ENCODE data around the gene ADAMTSL1. TPM values are rescaled to one million over a fixed set of nuclear protein-coding genes. Genes with fewer than 3 reads are reported as not detected.

ADAMTSL1 gene
- total RNA-seq, 1 experiment from 2014 or later: 0.94 TPM

GRCh38 chr9:18544456-18544855 is 70.5 kb downstream of the ADAMTSL1 start:
- H3K9me3 Mint-ChIP-seq: 0 out of 2 replicates have a peak, but pooled peaks cover 4% of the 10 kb centered on the region
- H3K4me3 Mint-ChIP-seq: no peak overlapping the region
- POLR2A ChIA-PET: interaction anchor here (0.7 kb wide), 1 partner anchor 353 kb away, joined by 3 read pairs; no protein-coding TSS in a partner anchor
- H3K36me3 Mint-ChIP-seq: no peaks in the 10 kb centered on the region
- no peak overlapping the region for H3K27ac Mint-ChIP-seq
- no peaks in the 10 kb centered on the region for H3K27me3 Mint-ChIP-seq (ENCODE audit: low read depth)
- no peaks in the 10 kb centered on the region for H3K4me1 Mint-ChIP-seq
- no peak for TF ChIP-seq ZNF219 (CRISPR knock-in tag; IDR thresholded peaks at IDR 0.05; ENCODE audit: borderline replicate concordance)
- TF ChIP-seq ZNF416 (CRISPR knock-in tag; IDR thresholded peaks at IDR 0.05): no peak
- TF ChIP-seq RORB (CRISPR knock-in tag; IDR thresholded peaks at IDR 0.05): no peak
- no peak for TF ChIP-seq ZNF671 (CRISPR knock-in tag; IDR thresholded peaks at IDR 0.05)
- TF ChIP-seq IRF2 (CRISPR knock-in tag; IDR thresholded peaks at IDR 0.05; ENCODE audit: borderline replicate concordance, low read depth): no peak
- no peak for TF ChIP-seq SMAD3 (CRISPR knock-in tag; IDR thresholded peaks at IDR 0.05; ENCODE audit: borderline replicate concordance)
- no peak for TF ChIP-seq ZBTB21 (CRISPR knock-in tag; IDR thresholded peaks at IDR 0.05; ENCODE audit: borderline replicate concordance)
- TF ChIP-seq ERG (CRISPR knock-in tag; IDR thresholded peaks at IDR 0.05): no peak
- no peak for TF ChIP-seq CREM (CRISPR knock-in tag; IDR thresholded peaks at IDR 0.05)
- TF ChIP-seq GTF2I (CRISPR knock-in tag; conservative IDR thresholded peaks at IDR 0.05): no peak
- no peak for TF ChIP-seq ZNF532 (CRISPR knock-in tag; IDR thresholded peaks at IDR 0.05; ENCODE audit: borderline replicate concordance)
- TF ChIP-seq IRF1 (CRISPR knock-in tag; IDR thresholded peaks at IDR 0.05): no peak
- no peak for TF ChIP-seq CTCF (IDR thresholded peaks at IDR 0.05)
- TF ChIP-seq EMX1 (CRISPR knock-in tag; IDR thresholded peaks at IDR 0.05): no peak
- TF ChIP-seq AR (CRISPR knock-in tag; IDR thresholded peaks at IDR 0.05): no peak
- DNase-seq (ENCODE audit: low spot score): no peak
- CTCF ChIA-PET: no interaction called here
- ATAC-seq: no peak
